Psoas muscle (tissue), 8 donors: ENCODE data around the gene PKN3. TPM values are rescaled to one million over a fixed set of nuclear protein-coding genes. Genes with fewer than 3 reads are reported as not detected.

ENCODE experiments used
- ATAC-seq, 4 donors: fragments of 200-7000 bp; cut with Tn5 transposase; one replicate each; pipeline ENCODE4 v1.9.1; 2020; ENCODE audit warnings: moderate library complexity in 3 of 4, mild to moderate bottlenecking in 2 of 4
- DNase-seq, 2 donors: peaks; one replicate each; pipeline ENCODE4 v3.0.0-alpha.2; 2020
- H3K27ac ChIP-seq: fragments of 200-600 bp; one replicate; pipeline ENCODE4 v1.8.0; 2022
- H3K27me3 ChIP-seq, 3 donors: fragments of 200-600 bp in 1 of 3; one replicate each; pipeline versions ENCODE4 v1.6.1 to v1.8.0; 2013 to 2022; ENCODE audit warnings: low read length in 2 of 3, mild to moderate bottlenecking in 2 of 3, moderate library complexity in 1 of 3; ENCODE audit not compliant: insufficient read depth in 3 of 3
- H3K36me3 ChIP-seq, 2 donors: fragments of 200-600 bp in 1 of 2; one replicate each; pipeline versions ENCODE4 v1.6.1 to v1.8.0; 2013 to 2022; ENCODE audit warnings: low read depth in 1 of 2, mild to moderate bottlenecking in 1 of 2, moderate library complexity in 1 of 2; ENCODE audit not compliant: insufficient read depth in 1 of 2
- H3K4me1 ChIP-seq: fragments of 200-600 bp; one replicate; pipeline ENCODE4 v1.8.0; 2022
- H3K4me3 ChIP-seq: fragments of 200-600 bp; one replicate; pipeline ENCODE4 v1.8.0; 2022; ENCODE audit warnings: mild to moderate bottlenecking
- H3K9me3 ChIP-seq: fragments of 200-600 bp; one replicate; pipeline ENCODE4 v1.8.0; 2022
- CTCF ChIP-seq: fragments of 200-600 bp; IDR thresholded peaks from one replicate; pipeline ENCODE4 v1.8.0; 2022; ENCODE audit warnings: antibody characterized with exemption
- WGBS, 3 donors: extraction: QIAGEN DNeasy Blood & Tissue Kit; methylation state at CpG; one replicate each; pipeline versions ENCODE4 v1.1.6 to v1.1.7; 2013; 5-methylcytosine and 5-hydroxymethylcytosine counted together
- intact Hi-C, 2 donors: fragments of 100-400 bp; cut with DNase I; formaldehyde crosslinking; loops; one replicate each; pipeline versions ENCODE4 v1.11.0 to v1.14.2; 2022
- polyA plus RNA-seq, 3 donors: library from polyadenylated mRNA; stranded (reverse); fragments of 200-250 nt; gene quantifications; one replicate each; pipeline ENCODE4 v1.2.3, GENCODE V29; 2013
- total RNA-seq, 4 donors: library from RNA; stranded (reverse); fragmentation: NEBNext Ultra II Directional in 2 of 4; extraction: Animal tissue kit (Norgen Biotek cat#: 25700) in 2 of 4; gene quantifications; one replicate each; pipeline versions ENCODE4 v1.2.1 to v1.2.4, GENCODE V29; 2021 to 2023
- donor health status: healthy with polysubstance abuse.
- donor health status: DM: no; HTN: no; CAD: no; lungs with moderate emphysema.
- donor health status: Bipolar disorder and iron deficiency.
- donor health status: healthy.
- donor health status: DM: yes; HTN: yes; CAD: no.
- donor health status: DM: no; HTN: no; CAD: no.
- donor health status: DM: no; HTN: no; CAD: no.
- donor health status: DM: yes; HTN: yes; CAD: no.

Gene PKN3
- total and polyA plus RNA-seq, 7 donors, result 2.6 to 5.0 (median 3.3) TPM

GRCh38 chr9:128762671-128763449 lies 60.6 kb downstream of the PKN3 start:
- DNase-seq (no peak), ATAC-seq (peak in 2 of 4 donors; percentile 29 to 42)
- Histone ChIP-seq H3K4me1 (peaks cover 12% of the 10 kb centered on the region), H3K9me3 (no peaks in the 10 kb centered on the region), H3K27ac (no peak overlapping the region), H3K27me3 (no peaks in the 10 kb centered on the region), H3K36me3 (peaks cover 0 to 8% of the 10 kb centered on the region in 2 donors), H3K4me3 (no peak overlapping the region)
- 62 to 72% (median 67%) methylated on average over 9 of the region's 9 CpGs for WGBS, 3 donors
- TF ChIP-seq CTCF, result no peak
- intact Hi-C loops, result no loop called here

- no peak overlapping the region for H3K27ac ChIP-seq
- intact Hi-C loops, result no loop called here
- ATAC-seq (no peak), DNase-seq (no peak)
- H3K9me3 ChIP-seq, result no peaks in the 10 kb centered on the region
- WGBS, 3 donors, result 80 to 88% (median 82%) methylated on average over 6 of the region's 6 CpGs
- H3K4me1 ChIP-seq, result peaks cover 12% of the 10 kb centered on the region
- TF ChIP-seq CTCF, result no peak
- no peak overlapping the region for H3K4me3 ChIP-seq
- peaks cover 0 to 11% of the 10 kb centered on the region in 2 donors for H3K36me3 ChIP-seq
- no peaks in the 10 kb centered on the region for H3K27me3 ChIP-seq
Measured at GRCh38 chr9:128764361-128764760, 62.1 kb downstream of the PKN3 start.

GRCh38 chr9:128765499-128765898 lies 63.2 kb downstream of the PKN3 start:
- H3K27me3 ChIP-seq, result no peaks in the 10 kb centered on the region
- peaks cover 21% of the 10 kb centered on the region for H3K4me1 ChIP-seq
- no peak overlapping the region for H3K27ac ChIP-seq
- DNase-seq (no peak), ATAC-seq (no peak)
- H3K9me3 ChIP-seq, result no peaks in the 10 kb centered on the region
- no peak for TF ChIP-seq CTCF
- intact Hi-C loops, result loop anchor here in 1 of 2 donors (5.0 kb wide), 1 partner anchor 38 kb away; no protein-coding TSS in a partner anchor
- WGBS, 3 donors, result 76 to 83% (median 80%) methylated on average over 3 of the region's 3 CpGs
- peaks cover 0 to 14% of the 10 kb centered on the region in 2 donors for H3K36me3 ChIP-seq
- H3K4me3 ChIP-seq, result no peak overlapping the region

GRCh38 chr9:128768606-128769005 lies 66.3 kb downstream of the PKN3 start:
- no peak overlapping the region for H3K27ac ChIP-seq
- intact Hi-C loops, result loop anchor here in 1 of 2 donors (5.0 kb wide), 1 partner anchor 41 kb away; no protein-coding TSS in a partner anchor
- H3K4me1 ChIP-seq, result peaks cover 15% of the 10 kb centered on the region
- peaks cover 0 to 14% of the 10 kb centered on the region in 2 donors for H3K36me3 ChIP-seq
- 74 to 83% (median 76%) methylated on average over 6 of the region's 6 CpGs for WGBS, 3 donors
- H3K9me3 ChIP-seq, result no peaks in the 10 kb centered on the region
- no peak overlapping the region for H3K4me3 ChIP-seq
- no peak for ATAC-seq
- H3K27me3 ChIP-seq, result no peaks in the 10 kb centered on the region
- no peak for TF ChIP-seq CTCF
- DNase-seq, result no peak

Other genes starting within 250 kb of the PKN3 start
- 10 to 100 TPM in 1 of 4 donors, 1 to 10 TPM in 3; 6.7 to 12.3 (median 7.4) TPM for gene ODF2, start 246.5 kb upstream of the PKN3 start, total RNA-seq
- gene ODF2, start 246.5 kb upstream of the PKN3 start, polyA plus RNA-seq, result 10 to 100 TPM in 2 of 3 donors, 1 to 10 TPM in 1; 9.6 to 20.5 (median 14.2) TPM
- gene GLE1, start 197.8 kb upstream of the PKN3 start, total RNA-seq, result 10 to 100 TPM; 16.1 to 25.7 (median 23.5) TPM
- gene GLE1, start 197.8 kb upstream of the PKN3 start, polyA plus RNA-seq, result 10 to 100 TPM; 10.3 to 29.5 (median 13.2) TPM
- gene SPTAN1, start 149.9 kb upstream of the PKN3 start, total RNA-seq, result 10 to 100 TPM; 42.6 to 91.4 (median 56.2) TPM
- gene SPTAN1, start 149.9 kb upstream of the PKN3 start, polyA plus RNA-seq, result 10 to 100 TPM; 18.1 to 30.7 (median 26.4) TPM
- gene DYNC2I2, start 45.7 kb upstream of the PKN3 start, total RNA-seq, result 10 to 100 TPM in 2 of 4 donors, 1 to 10 TPM in 2; 6.3 to 10.3 (median 8.6) TPM
- gene DYNC2I2, start 45.7 kb upstream of the PKN3 start, polyA plus RNA-seq, result 10 to 100 TPM; 19.0 to 29.1 (median 25.0) TPM
- 100 to 1,000 TPM; 171 to 283 (median 203) TPM for gene SET, start 13.3 kb upstream of the PKN3 start, total RNA-seq
- gene SET, start 13.3 kb upstream of the PKN3 start, polyA plus RNA-seq, result 100 to 1,000 TPM; 141 to 244 (median 230) TPM
- 1 to 10 TPM; 4.5 to 7.2 (median 5.0) TPM for gene ZDHHC12, start 21.6 kb downstream of the PKN3 start, total RNA-seq
- gene ZDHHC12, start 21.6 kb downstream of the PKN3 start, polyA plus RNA-seq, result 10 to 100 TPM in 2 of 3 donors, 1 to 10 TPM in 1; 9.7 to 18.5 (median 12.4) TPM
- 10 to 100 TPM; 40.3 to 67.2 (median 65.0) TPM for gene ZER1, start 69.4 kb downstream of the PKN3 start, total RNA-seq
- 10 to 100 TPM; 15.2 to 54.8 (median 30.8) TPM for gene ZER1, start 69.4 kb downstream of the PKN3 start, polyA plus RNA-seq
- gene TBC1D13, start 84.8 kb downstream of the PKN3 start, total RNA-seq, result 10 to 100 TPM; 14.4 to 17.5 (median 15.8) TPM
- gene TBC1D13, start 84.8 kb downstream of the PKN3 start, polyA plus RNA-seq, result 10 to 100 TPM; 11.8 to 25.1 (median 15.3) TPM
- 100 to 1,000 TPM in 1 of 4 donors, 10 to 100 TPM in 3; 81.6 to 109 (median 90.0) TPM for gene ENDOG, start 116.0 kb downstream of the PKN3 start, total RNA-seq
- gene ENDOG, start 116.0 kb downstream of the PKN3 start, polyA plus RNA-seq, result 100 to 1,000 TPM in 1 of 3 donors, 10 to 100 TPM in 2; 56.0 to 116 (median 84.9) TPM
- gene SPOUT1, start 127.3 kb downstream of the PKN3 start, total RNA-seq, result 10 to 100 TPM; 13.3 to 33.0 (median 20.6) TPM
- gene SPOUT1, start 127.3 kb downstream of the PKN3 start, polyA plus RNA-seq, result 10 to 100 TPM in 2 of 3 donors, 1 to 10 TPM in 1; 9.5 to 18.3 (median 13.3) TPM
- 1 to 10 TPM; 6.4 to 8.9 (median 7.1) TPM for gene KYAT1, start 179.4 kb downstream of the PKN3 start, total RNA-seq
- gene KYAT1, start 179.4 kb downstream of the PKN3 start, polyA plus RNA-seq, result 10 to 100 TPM in 1 of 3 donors, 1 to 10 TPM in 2; 7.2 to 12.0 (median 7.9) TPM
- gene LRRC8A, start 179.6 kb downstream of the PKN3 start, total RNA-seq, result 10 to 100 TPM; 12.2 to 22.4 (median 18.3) TPM
- gene LRRC8A, start 179.6 kb downstream of the PKN3 start, polyA plus RNA-seq, result 10 to 100 TPM; 11.6 to 71.5 (median 16.4) TPM
- 10 to 100 TPM; 11.0 to 36.6 (median 29.9) TPM for gene PHYHD1, start 218.5 kb downstream of the PKN3 start, total RNA-seq
- 10 to 100 TPM; 16.7 to 45.0 (median 20.0) TPM for gene PHYHD1, start 218.5 kb downstream of the PKN3 start, polyA plus RNA-seq
- gene DOLK, start 245.1 kb downstream of the PKN3 start, total RNA-seq, result 1 to 10 TPM; 4.5 to 9.0 (median 6.5) TPM
- 10 to 100 TPM in 2 of 3 donors, 1 to 10 TPM in 1; 6.2 to 14.0 (median 12.2) TPM for gene DOLK, start 245.1 kb downstream of the PKN3 start, polyA plus RNA-seq
- gene NUP188, start 245.2 kb downstream of the PKN3 start, total RNA-seq, result 10 to 100 TPM; 17.2 to 25.9 (median 25.4) TPM
- gene NUP188, start 245.2 kb downstream of the PKN3 start, polyA plus RNA-seq, result 10 to 100 TPM in 2 of 3 donors, 1 to 10 TPM in 1; 9.8 to 28.1 (median 18.6) TPM